Endodermal cell (in vitro differentiated cells): ENCODE measurements around the gene MRM2. TPM values are rescaled to one million over a fixed set of nuclear protein-coding genes. Genes with fewer than 3 reads are reported as not detected.
A peak's percentile ranks its signal among the peaks of the same experiment; 100 is the strongest.

ENCODE experiments used
- DNase-seq: peaks from one replicate; pipeline ENCODE4 v3.0.0-alpha.2; 2017
- H3K27ac ChIP-seq: 2 replicates; pipeline ENCODE4 v1.5.1; 2013; ENCODE audit warnings: mild to moderate bottlenecking, low read depth, low read length, moderate library complexity
- H3K27me3 ChIP-seq: 2 replicates; pipeline ENCODE4 v1.6.1; 2013; ENCODE audit warnings: mild to moderate bottlenecking, low read length, moderate library complexity; ENCODE audit not compliant: insufficient read depth, control insufficient read depth, poor library complexity, severe bottlenecking
- H3K36me3 ChIP-seq: 2 replicates; pipeline ENCODE4 v1.7.0; 2013; ENCODE audit warnings: mild to moderate bottlenecking, low read length, moderate library complexity; ENCODE audit not compliant: control insufficient read depth, insufficient read depth
- H3K4me1 ChIP-seq: one replicate; pipeline ENCODE4 v1.7.0; 2013; ENCODE audit warnings: low read length; ENCODE audit not compliant: control insufficient read depth, insufficient read depth
- H3K4me3 ChIP-seq: 2 replicates; pipeline ENCODE4 v1.5.1; 2013; ENCODE audit warnings: mild to moderate bottlenecking, low read length, moderate library complexity
- H3K9ac ChIP-seq: 2 replicates; pipeline ENCODE4 v1.6.1; 2013; ENCODE audit warnings: mild to moderate bottlenecking, low read length, moderate library complexity; ENCODE audit not compliant: poor library complexity, severe bottlenecking; ENCODE audit errors: extremely low read depth
- H3K9me3 ChIP-seq: 2 replicates; pipeline ENCODE4 v1.6.1; 2013; ENCODE audit warnings: mild to moderate bottlenecking, low read length, moderate library complexity; ENCODE audit not compliant: control insufficient read depth
- H3K27ac Mint-ChIP-seq: 2 replicates; pipeline ENCODE4 v1.8.0; 2020; ENCODE audit warnings: mixed read lengths
- H3K27me3 Mint-ChIP-seq: 2 replicates; pipeline ENCODE4 v1.8.0; 2021; ENCODE audit warnings: mild to moderate bottlenecking, mixed read lengths; ENCODE audit not compliant: insufficient read depth
- H3K36me3 Mint-ChIP-seq: 2 replicates; pipeline ENCODE4 v1.8.0; 2020; ENCODE audit warnings: low read depth, mixed read lengths
- H3K4me1 Mint-ChIP-seq: 2 replicates; pipeline ENCODE4 v1.8.0; 2020; ENCODE audit warnings: mixed read lengths
- H3K4me3 Mint-ChIP-seq: 2 replicates; pipeline ENCODE4 v1.8.0; 2020; ENCODE audit warnings: mild to moderate bottlenecking, moderate library complexity, mixed read lengths
- H3K9me3 Mint-ChIP-seq: 2 replicates; pipeline ENCODE4 v1.8.0; 2020; ENCODE audit warnings: mild to moderate bottlenecking, mixed read lengths
- CTCF ChIP-seq: fragments of 200-600 bp; sonication (generic); conservative IDR thresholded peaks from 2 replicates; pipeline ENCODE4 v1.5.0; 2021; ENCODE audit warnings: antibody characterized with exemption, mild to moderate bottlenecking
- WGBS, 2 experiments: methylation state at CpG; one replicate each; pipeline versions ENCODE4 v1.1.5 to v1.1.7; 2013; ENCODE audit warnings: missing lambda C conversion rate in 2 of 2, mixed read lengths in 1 of 2; ENCODE audit not compliant: insufficient coverage in 1 of 2, insufficient read length in 1 of 2; 5-methylcytosine and 5-hydroxymethylcytosine counted together
- microRNA-seq: library from miRNA; unstranded; fragments of <30 nt; microRNA quantifications from one replicate; pipeline ENCODE4 v1.2.0, GENCODE V29; 2020; ENCODE audit warnings: borderline microRNAs expressed
- total RNA-seq, 2 donors: library from RNA; stranded (reverse); fragmentation: NEBNext Ultra II Directional in 1 of 2; extraction: Animal tissue kit (Norgen Biotek cat#: 25700) in 1 of 2; gene quantifications; 2 replicates in 1 of 2; 3 replicates in 1 of 2; pipeline ENCODE4 v1.2.1, GENCODE V29; 2021

The MRM2 gene
- total RNA-seq, 2 donors from 2014 or later = 38.9 TPM

GRCh38 chr7:2190531-2190930 is 51.5 kb downstream of the MRM2 start:
- H3K27ac ChIP-seq = peak overlapping the region; percentile 74
- peaks cover 59% of the 10 kb centered on the region for H3K36me3 ChIP-seq
- 91 to 94% methylated on average over 7 to 10 of the region's 10 CpGs for WGBS, 2 experiments
- H3K9ac ChIP-seq = no peak overlapping the region
- H3K27me3 ChIP-seq = no peaks in the 10 kb centered on the region
- Mint-ChIP-seq H3K27ac (no peak overlapping the region), H3K9me3 (peaks cover 23% of the 10 kb centered on the region), H3K36me3 (peaks cover 76% of the 10 kb centered on the region), H3K27me3 (no peaks in the 10 kb centered on the region), H3K4me3 (no peak overlapping the region), H3K4me1 (peaks cover 7% of the 10 kb centered on the region)
- H3K4me1 ChIP-seq = no peaks in the 10 kb centered on the region
- H3K9me3 ChIP-seq = peaks cover 30% of the 10 kb centered on the region
- DNase-seq = no peak
- TF ChIP-seq CTCF = no peak
- H3K4me3 ChIP-seq = no peak overlapping the region

GRCh38 chr7:2186166-2186565 is 55.8 kb downstream of the MRM2 start:
- peaks cover 25% of the 10 kb centered on the region for H3K9me3 ChIP-seq
- 97 to 100% methylated on average over 3 to 4 of the region's 4 CpGs for WGBS, 2 experiments

GRCh38 chr7:2185715-2186114 is 56.3 kb downstream of the MRM2 start:
- no peak overlapping the region for H3K4me3 ChIP-seq
- H3K9me3 Mint-ChIP-seq = peaks cover 22% of the 10 kb centered on the region
- no peaks in the 10 kb centered on the region for H3K27me3 Mint-ChIP-seq
- H3K9ac ChIP-seq = no peak overlapping the region
- no peaks in the 10 kb centered on the region for H3K4me1 ChIP-seq
- DNase-seq = no peak
- no peak for TF ChIP-seq CTCF
- no peak overlapping the region for H3K27ac ChIP-seq
- 92 to 100% methylated on average over 1 to 8 of the region's 8 CpGs for WGBS, 2 experiments
- H3K9me3 ChIP-seq = peaks cover 25% of the 10 kb centered on the region
- peaks cover 61% of the 10 kb centered on the region for H3K36me3 ChIP-seq
- no peak overlapping the region for H3K27ac Mint-ChIP-seq
- H3K27me3 ChIP-seq = no peaks in the 10 kb centered on the region
- H3K4me3 Mint-ChIP-seq = no peak overlapping the region
- H3K36me3 Mint-ChIP-seq = peaks cover 72% of the 10 kb centered on the region
- no peaks in the 10 kb centered on the region for H3K4me1 Mint-ChIP-seq

More at GRCh38 chr7:2186166-2186565, 55.8 kb downstream of the MRM2 start:
- H3K27me3 Mint-ChIP-seq = no peaks in the 10 kb centered on the region
- DNase-seq = no peak
- H3K36me3 Mint-ChIP-seq = peaks cover 74% of the 10 kb centered on the region
- Histone ChIP-seq H3K4me3 (no peak overlapping the region), H3K27me3 (no peaks in the 10 kb centered on the region), H3K27ac (no peak overlapping the region), H3K9ac (no peak overlapping the region), H3K4me1 (no peaks in the 10 kb centered on the region), H3K36me3 (peaks cover 61% of the 10 kb centered on the region)
- H3K9me3 Mint-ChIP-seq = peaks cover 22% of the 10 kb centered on the region
- no peak for TF ChIP-seq CTCF
- no peaks in the 10 kb centered on the region for H3K4me1 Mint-ChIP-seq
- H3K27ac Mint-ChIP-seq = no peak overlapping the region
- no peak overlapping the region for H3K4me3 Mint-ChIP-seq

Small RNA genes lying within 50 kb of the gene (microRNA-seq; reads per million reads assigned to microRNA genes)
- gene MIR6836 = not detected

Other genes with a start within 250 kb of the MRM2 start
- gene MAD1L1, start 9.3 kb downstream of the MRM2 start, total RNA-seq = 10 to 100 TPM; 59.1 to 61.4 TPM
- 10 to 100 TPM; 56.0 to 84.7 TPM for gene NUDT1, start within 50 bp of the MRM2 start, total RNA-seq
- 10 to 100 TPM; 53.0 to 53.2 TPM for gene SNX8, start 72.2 kb upstream of the MRM2 start, total RNA-seq
- 100 to 1,000 TPM; 172 to 220 TPM for gene EIF3B, start 112.6 kb upstream of the MRM2 start, total RNA-seq
- gene CHST12, start 161.4 kb upstream of the MRM2 start, total RNA-seq = 10 to 100 TPM; 14.5 to 18.5 TPM
- not detected for gene GRIFIN, start 234.2 kb upstream of the MRM2 start, total RNA-seq